ENCODE data around the gene SYNE1.

DNA sequence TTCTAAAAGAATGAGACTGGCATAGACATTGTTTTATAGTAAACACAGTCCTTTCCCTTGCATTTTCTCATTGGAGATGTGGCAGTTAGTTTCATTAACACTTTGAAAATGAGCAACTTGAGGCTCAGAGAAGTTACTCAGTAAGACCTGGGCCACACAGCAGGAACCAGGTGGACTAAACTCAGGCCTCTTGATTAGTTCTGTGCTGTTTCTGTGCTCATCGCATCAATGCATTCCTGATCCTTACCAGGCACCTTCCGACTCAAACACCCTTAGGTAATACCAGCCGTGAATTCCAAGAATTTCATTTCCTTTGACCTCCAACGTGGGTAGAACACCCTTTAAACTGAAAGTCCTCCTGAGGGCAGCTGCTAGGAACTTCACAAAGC, 466.9 kb downstream of the SYNE1 start:
- TF ChIP-seq RAD21 (IDR thresholded peaks at IDR 0.05 in 1 of 2, conservative IDR thresholded peaks at IDR 0.05 in 1 of 2; ENCODE audit: low read depth in 2 of 2, low read length in 2 of 2) (no peak), SP4 (IDR thresholded peaks at IDR 0.05; ENCODE audit: low read length) (no peak), CEBPB (IDR thresholded peaks at IDR 0.05; ENCODE audit: low read depth, low read length) (no peak), EP300 (IDR thresholded peaks at IDR 0.05; ENCODE audit: borderline replicate concordance in 1 of 2, low read depth in 2 of 2, low read length in 2 of 2) (no peak)
- TF ChIP-seq, protein P1, sequence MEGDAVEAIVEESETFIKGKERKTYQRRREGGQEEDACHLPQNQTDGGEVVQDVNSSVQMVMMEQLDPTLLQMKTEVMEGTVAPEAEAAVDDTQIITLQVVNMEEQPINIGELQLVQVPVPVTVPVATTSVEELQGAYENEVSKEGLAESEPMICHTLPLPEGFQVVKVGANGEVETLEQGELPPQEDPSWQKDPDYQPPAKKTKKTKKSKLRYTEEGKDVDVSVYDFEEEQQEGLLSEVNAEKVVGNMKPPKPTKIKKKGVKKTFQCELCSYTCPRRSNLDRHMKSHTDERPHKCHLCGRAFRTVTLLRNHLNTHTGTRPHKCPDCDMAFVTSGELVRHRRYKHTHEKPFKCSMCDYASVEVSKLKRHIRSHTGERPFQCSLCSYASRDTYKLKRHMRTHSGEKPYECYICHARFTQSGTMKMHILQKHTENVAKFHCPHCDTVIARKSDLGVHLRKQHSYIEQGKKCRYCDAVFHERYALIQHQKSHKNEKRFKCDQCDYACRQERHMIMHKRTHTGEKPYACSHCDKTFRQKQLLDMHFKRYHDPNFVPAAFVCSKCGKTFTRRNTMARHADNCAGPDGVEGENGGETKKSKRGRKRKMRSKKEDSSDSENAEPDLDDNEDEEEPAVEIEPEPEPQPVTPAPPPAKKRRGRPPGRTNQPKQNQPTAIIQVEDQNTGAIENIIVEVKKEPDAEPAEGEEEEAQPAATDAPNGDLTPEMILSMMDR (IDR thresholded peaks at IDR 0.05; ENCODE audit: control extremely low read depth in 1 of 3, insufficient read depth in 1 of 3, low read depth in 1 of 3, low read length in 3 of 3) = no peak

Data from H1 (cell line).